AG04449 (cell line): ENCODE data around the gene DCP1A.
"Not testable (repeated sequence)": the region's sequence is repeated elsewhere in the genome, so short reads cannot be mapped to it uniquely, and the experiment has no call there.

Experiments used
- CTCF ChIA-PET: fragments of 350-600 bp; formaldehyde crosslinking; extraction: SDS; loops from one replicate; lab custom pipeline; 2021; ENCODE audit warnings: antibody characterized with exemption; lab: Yijun Ruan, JAX
- POLR2A ChIA-PET: fragments of 400-600, 350-600 bp; formaldehyde crosslinking; extraction: SDS; loops from one replicate; lab custom pipeline; 2020; ENCODE audit warnings: antibody characterized with exemption, inconsistent platforms; lab: Yijun Ruan, JAX
- DNase-seq: peaks from one replicate; pipeline ENCODE4 v3.0.0-alpha.2; 2010; ENCODE audit warnings: low read depth, low spot score
- H3K4me3 ChIP-seq: 2 replicates; pipeline ENCODE4 v1.5.1; 2011; ENCODE audit warnings: low read depth, mild to moderate bottlenecking, control low read depth, low read length
- TF ChIP-seq, protein P1 (sequence below): IDR thresholded peaks from one replicate; pipeline ENCODE4 v1.5.1; 2011; ENCODE audit warnings: mild to moderate bottlenecking, moderate library complexity, low read length, control low read depth, inconsistent platforms; ENCODE audit not compliant: insufficient read depth; ENCODE audit errors: missing control alignments

Gene DCP1A

DNA sequence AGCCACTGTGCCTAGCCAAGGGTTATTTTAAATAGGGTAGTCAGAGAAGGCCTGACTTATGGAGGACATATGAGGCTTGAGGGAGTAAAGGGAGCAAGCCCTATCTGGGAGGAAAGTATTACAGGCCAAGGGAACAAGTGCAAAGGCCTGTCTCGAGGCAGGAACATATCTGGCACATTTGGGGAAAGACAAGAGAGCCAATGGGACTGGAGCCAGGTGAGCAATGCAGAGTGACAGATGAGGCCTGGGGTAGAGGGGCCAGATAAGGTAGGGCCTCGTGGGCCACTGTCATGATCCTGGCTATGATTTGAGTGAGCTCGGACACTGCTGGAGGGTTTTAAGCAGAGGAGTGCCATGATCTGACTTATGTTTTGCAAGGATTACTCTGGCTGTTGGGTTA, 43.8 kb downstream of the DCP1A start:
- TF ChIP-seq, protein P1, sequence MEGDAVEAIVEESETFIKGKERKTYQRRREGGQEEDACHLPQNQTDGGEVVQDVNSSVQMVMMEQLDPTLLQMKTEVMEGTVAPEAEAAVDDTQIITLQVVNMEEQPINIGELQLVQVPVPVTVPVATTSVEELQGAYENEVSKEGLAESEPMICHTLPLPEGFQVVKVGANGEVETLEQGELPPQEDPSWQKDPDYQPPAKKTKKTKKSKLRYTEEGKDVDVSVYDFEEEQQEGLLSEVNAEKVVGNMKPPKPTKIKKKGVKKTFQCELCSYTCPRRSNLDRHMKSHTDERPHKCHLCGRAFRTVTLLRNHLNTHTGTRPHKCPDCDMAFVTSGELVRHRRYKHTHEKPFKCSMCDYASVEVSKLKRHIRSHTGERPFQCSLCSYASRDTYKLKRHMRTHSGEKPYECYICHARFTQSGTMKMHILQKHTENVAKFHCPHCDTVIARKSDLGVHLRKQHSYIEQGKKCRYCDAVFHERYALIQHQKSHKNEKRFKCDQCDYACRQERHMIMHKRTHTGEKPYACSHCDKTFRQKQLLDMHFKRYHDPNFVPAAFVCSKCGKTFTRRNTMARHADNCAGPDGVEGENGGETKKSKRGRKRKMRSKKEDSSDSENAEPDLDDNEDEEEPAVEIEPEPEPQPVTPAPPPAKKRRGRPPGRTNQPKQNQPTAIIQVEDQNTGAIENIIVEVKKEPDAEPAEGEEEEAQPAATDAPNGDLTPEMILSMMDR: no peak
- POLR2A ChIA-PET: no interaction called here
- no peak overlapping the region for H3K4me3 ChIP-seq
- no peak for DNase-seq
- CTCF ChIA-PET: interaction anchor here (3.2 to 7.4 kb wide), 2 partner anchors 8 to 407 kb away, joined by 11 to 75 read pairs; no protein-coding TSS in a partner anchor

DNA sequence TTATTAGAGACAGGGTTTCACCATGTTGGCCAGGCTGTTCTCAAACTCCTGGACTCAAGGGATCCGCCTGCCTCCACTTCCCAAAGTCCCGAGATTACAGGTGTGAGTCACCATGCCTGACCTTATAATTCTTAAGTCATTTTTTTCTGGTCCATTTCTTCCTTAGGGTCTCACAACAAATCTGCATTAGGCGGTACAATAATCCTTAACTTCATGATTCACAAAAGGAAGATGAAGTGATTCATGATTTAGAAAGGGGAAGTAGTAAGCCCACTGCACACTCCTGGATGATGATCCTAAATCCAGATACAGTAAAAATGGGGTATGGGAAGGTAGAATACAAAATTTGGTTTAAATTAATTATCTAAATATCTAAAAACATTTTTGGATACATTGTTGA, 46.5 kb downstream of the DCP1A start:
- TF ChIP-seq, protein P1: no peak
- POLR2A ChIA-PET: no interaction called here
- CTCF ChIA-PET: interaction anchor here (1.4 to 7.4 kb wide), 4 partner anchors 11 to 415 kb away, joined by 3 to 75 read pairs (median 8); no protein-coding TSS in a partner anchor
- H3K4me3 ChIP-seq: no peak overlapping the region
- no peak for DNase-seq

DNA sequence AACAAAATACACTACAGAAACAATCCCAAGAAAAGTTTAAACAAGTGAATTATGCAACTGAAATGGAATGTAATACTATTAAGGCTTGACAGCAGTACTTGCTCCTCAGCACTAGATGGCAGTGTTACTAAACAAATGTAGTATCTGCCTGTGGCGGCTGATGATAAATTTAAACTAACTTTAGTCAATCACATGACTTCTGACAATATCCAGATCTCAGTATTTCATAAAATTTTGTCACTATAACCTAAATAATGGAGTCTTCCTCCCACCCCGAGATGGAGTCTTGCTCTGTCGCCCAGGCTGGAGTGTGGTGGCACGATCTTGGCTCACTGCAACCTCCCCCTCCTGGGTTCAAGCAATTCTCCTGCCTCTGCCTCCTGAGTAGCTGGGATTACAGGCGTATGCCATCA, 47.7 kb downstream of the DCP1A start:
- POLR2A ChIA-PET, H3K4me3 ChIP-seq: not testable (repeated sequence)
- TF ChIP-seq, protein P1: peak; percentile 58
- DNase-seq: peak; percentile 19
- CTCF ChIA-PET: interaction anchor here (0.7 to 7.4 kb wide), 27 partner anchors 9 to 581 kb away, joined by 3 to 75 read pairs (median 4); partner anchors contain the start of gene DCP1A

DNA sequence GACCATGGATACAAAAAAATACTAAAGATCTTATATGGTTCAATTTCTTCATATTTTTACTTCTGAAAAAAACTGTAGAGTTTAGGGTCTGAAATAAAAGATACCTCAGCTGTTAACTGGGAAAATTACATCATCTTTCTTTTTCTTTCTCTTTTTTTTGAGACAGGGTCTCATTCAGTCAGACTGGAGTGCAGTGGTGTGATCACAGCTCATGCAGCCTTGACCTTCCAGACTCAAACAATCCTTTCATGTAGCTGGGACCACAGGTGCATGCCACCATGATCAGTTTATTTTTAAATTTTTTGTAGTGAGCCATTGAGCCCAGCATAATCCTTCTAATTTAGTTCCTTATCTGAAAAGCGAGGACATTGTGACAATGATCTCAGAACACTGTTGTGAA, 51.9 kb downstream of the DCP1A start:
- no peak for DNase-seq
- CTCF ChIA-PET: interaction anchor here (0.8 to 1.6 kb wide), 3 partner anchors 12 to 414 kb away, joined by 3 to 7 read pairs (median 4); no protein-coding TSS in a partner anchor
- H3K4me3 ChIP-seq: no peak overlapping the region
- POLR2A ChIA-PET: no interaction called here
- TF ChIP-seq, protein P1: no peak

DNA sequence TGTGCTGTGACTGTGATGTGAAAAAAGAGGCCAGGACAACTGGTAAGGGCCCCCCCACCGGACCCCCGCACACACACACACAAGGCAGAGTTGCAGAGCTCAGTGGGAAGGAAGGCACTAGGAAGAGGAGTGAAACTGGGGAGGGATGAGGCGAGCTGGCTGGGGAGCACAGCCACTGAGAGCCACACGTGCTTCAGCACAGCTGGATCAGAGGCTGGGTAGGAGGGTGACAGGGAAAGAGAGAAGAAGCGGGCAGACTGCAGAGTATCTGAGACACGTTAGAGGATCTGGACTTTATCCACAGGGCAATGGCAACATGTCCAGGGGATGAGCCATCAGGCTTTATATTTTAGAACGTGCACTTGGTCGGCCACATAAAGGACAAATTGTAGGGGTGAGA, 53.5 kb downstream of the DCP1A start:
- DNase-seq: no peak
- TF ChIP-seq, protein P1: no peak
- ChIA-PET CTCF (interaction anchor here (1.1 kb wide), 1 partner anchor 417 kb away, joined by 3 read pairs; no protein-coding TSS in a partner anchor), POLR2A (interaction anchor here (0.5 kb wide), 1 partner anchor 852 kb away, joined by 3 read pairs; no protein-coding TSS in a partner anchor)
- H3K4me3 ChIP-seq: no peak overlapping the region

DNA sequence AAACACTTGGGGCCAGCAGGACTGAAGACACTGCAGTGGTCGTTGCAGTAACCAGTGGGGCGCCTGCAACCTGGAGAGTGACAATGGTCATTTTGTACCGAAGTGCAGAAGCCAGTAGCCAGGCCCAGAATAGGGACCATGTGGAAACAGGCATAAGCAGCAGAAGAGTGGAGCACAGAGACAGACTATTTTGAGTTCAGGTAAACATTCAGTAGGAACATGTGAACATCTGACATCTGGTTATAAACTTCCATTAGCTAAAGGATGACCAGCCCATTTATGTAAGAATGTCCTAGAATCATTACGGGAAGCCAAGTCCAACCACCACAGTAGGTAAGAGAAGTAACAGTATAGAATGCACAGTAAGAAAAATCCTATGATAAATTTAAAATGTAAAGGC, 59.1 kb downstream of the DCP1A start:
- TF ChIP-seq, protein P1: no peak
- ChIA-PET POLR2A (interaction anchor here (0.7 kb wide), 1 partner anchor 28 kb away, joined by 3 read pairs; no protein-coding TSS in a partner anchor), CTCF (interaction anchor here (0.6 to 5.0 kb wide), 3 partner anchors 10 to 18 kb away, joined by 3 to 22 read pairs (median 17); no protein-coding TSS in a partner anchor)
- no peak overlapping the region for H3K4me3 ChIP-seq
- DNase-seq: no peak
